Uterus (tissue), 2 donors: ENCODE measurements around the gene CTTN.

Source experiments
- CTCF ChIP-seq, 4 experiments: fragments of 200-600 bp in 2 of 4; fragments of 450-650 bp in 2 of 4; sonication (generic) in 2 of 4; IDR thresholded peaks; one replicate each; pipeline ENCODE4 v1.5.1; 2016 to 2019; ENCODE audit warnings: antibody characterized with exemption in 4 of 4, mild to moderate bottlenecking in 2 of 4, moderate library complexity in 1 of 4
- POLR2A ChIP-seq, 2 donors: fragments of 450-650 bp; IDR thresholded peaks; one replicate each; pipeline ENCODE4 v1.6.1; 2016; ENCODE audit warnings: antibody characterized with exemption in 2 of 2, mild to moderate bottlenecking in 1 of 2, moderate library complexity in 1 of 2

- TF ChIP-seq CTCF (IDR thresholded peaks at IDR 0.05) (no peak), POLR2A (IDR thresholded peaks at IDR 0.05) (no peak)
These were observed 85.6 kb downstream of the CTTN start for GRCh38 chr11:70483917-70484316.
